Heart left ventricle (tissue), 16 donors: ENCODE results near the gene RAD50. TPM values are rescaled to one million over a fixed set of nuclear protein-coding genes. Genes with fewer than 3 reads are reported as not detected.

Experiments
- ATAC-seq, 4 donors: fragments of 200-7000 bp; cut with Tn5 transposase; one replicate each; pipeline ENCODE4 v1.9.1; 2020 to 2022; ENCODE audit warnings: moderate library complexity in 4 of 4, mild to moderate bottlenecking in 3 of 4, moderate number of reproducible peaks in 1 of 4
- DNase-seq, 5 donors: peaks; one replicate each; pipeline ENCODE4 v3.0.0-alpha.2; 2020
- H3K27ac ChIP-seq, 12 donors: fragments of 200-600 bp; sonication (generic) in 4 of 12; one replicate each; pipeline versions ENCODE4 v1.5.0 to v1.8.0; 2016 to 2022; ENCODE audit warnings: mild to moderate bottlenecking in 2 of 12
- H3K27me3 ChIP-seq, 9 donors: fragments of 200-600 bp; sonication (generic) in 2 of 9; one replicate each; pipeline versions ENCODE4 v1.5.1 to v1.8.0; 2016 to 2022; ENCODE audit warnings: mild to moderate bottlenecking in 3 of 9
- H3K36me3 ChIP-seq, 9 donors: fragments of 200-600 bp; sonication (generic) in 2 of 9; one replicate each; pipeline versions ENCODE4 v1.5.0 to v1.8.0; 2018 to 2022; ENCODE audit warnings: mild to moderate bottlenecking in 2 of 9
- H3K4me1 ChIP-seq, 12 donors: fragments of 200-600 bp; sonication (generic) in 4 of 12; one replicate each; pipeline versions ENCODE4 v1.5.0 to v1.8.0; 2016 to 2022; ENCODE audit warnings: mild to moderate bottlenecking in 3 of 12
- H3K4me3 ChIP-seq, 12 donors: fragments of 200-600 bp; sonication (generic) in 4 of 12; one replicate each; pipeline versions ENCODE4 v1.5.0 to v1.8.0; 2017 to 2022; ENCODE audit warnings: mild to moderate bottlenecking in 9 of 12, moderate library complexity in 4 of 12
- H3K9me3 ChIP-seq, 12 donors: fragments of 200-600 bp; sonication (generic) in 4 of 12; one replicate each; pipeline versions ENCODE4 v1.5.0 to v1.8.0; 2016 to 2022; ENCODE audit warnings: mild to moderate bottlenecking in 1 of 12
- CTCF ChIP-seq, 12 donors: fragments of 200-600 bp; sonication (generic) in 4 of 12; IDR thresholded peaks; one replicate each; pipeline versions ENCODE4 v1.5.0 to v1.8.0; 2018 to 2022; ENCODE audit warnings: antibody characterized with exemption in 12 of 12, mild to moderate bottlenecking in 5 of 12
- POLR2A ChIP-seq, 2 donors: fragments of 450-650 bp; IDR thresholded peaks; one replicate each; pipeline ENCODE4 v1.6.1; 2017; ENCODE audit warnings: antibody characterized with exemption in 2 of 2, mild to moderate bottlenecking in 2 of 2, moderate library complexity in 2 of 2
- WGBS, 4 donors: extraction: QIAGEN DNeasy Blood & Tissue Kit in 2 of 4; methylation state at CpG; one replicate each; pipeline versions ENCODE4 v1.1.5 to v1.1.7; 2013 to 2018; 5-methylcytosine and 5-hydroxymethylcytosine counted together
- intact Hi-C, 10 donors: fragments of 100-400 bp; cut with DNase I; formaldehyde crosslinking; loops; one replicate each; pipeline versions ENCODE4 v1.11.1 to v1.14.2; 2022
- polyA plus RNA-seq, 2 donors: library from polyadenylated mRNA; stranded (reverse); fragments of 200-250 nt; gene quantifications; one replicate each; pipeline ENCODE4 v1.2.3, GENCODE V29; 2013
- total RNA-seq, 9 donors: library from RNA; depleted of rRNA in 2 of 9; stranded (reverse); fragments of >200 nt in 2 of 9; fragmentation: NEBNext Ultra II Directional in 3 of 9; extraction: Animal tissue kit (Norgen Biotek cat#: 25700) in 3 of 9; gene quantifications; one replicate each; pipeline versions ENCODE4 v1.1.0 to v1.2.4, GENCODE V29; 2016 to 2023
- donor health status: ischemic (EF 13 %, LVEDD 7.1; RV severe dilation, severe dysfunction).
- donor health status: healthy with polysubstance abuse.
- donor health status: DM: no; HTN: yes; CAD: no.
- donor health status: DM: no; HTN: no; CAD: no.
- donor health status: ischemic (EF 25% LVEDD 6.9; RV normal size, moderate dysfunction).
- donor health status: ischemic (EF 25% LVEDD 5.7; RV mildly dilated, moderate dysfunction).
- donor health status: healthy.
- donor health status: DM: yes; HTN: yes; CAD: no.
- donor health status: ischemic (EF 35%, LVEDD 5.7; RV mildly dilated, moderate dysfunction).
- donor health status: nonischemic (EF 11% LVEDD 7.7; RV severe dilation, severe dysfunction).
- donor health status: DM: yes; HTN: yes; CAD: no.
- donor health status: PGD.
- donor health status: ischemic (EF 29% LVEDD 5.4; RV normal size, mild dysfunction).
- donor health status: nonischemic (EF 23%, LVEDD 6.1; RV moderate dilation, normal function).

RAD50 gene
- total and polyA plus RNA-seq, 11 donors = 9.3 to 41.8 (median 32.1) TPM

- Histone ChIP-seq H3K27ac (no peak overlapping the region), H3K4me3 (no peak overlapping the region), H3K36me3 (peaks cover 0 to 62% (median 44%) of the 10 kb centered on the region in 9 donors), H3K27me3 (no peaks in the 10 kb centered on the region), H3K4me1 (no peaks in the 10 kb centered on the region), H3K9me3 (no peaks in the 10 kb centered on the region)
- TF ChIP-seq CTCF (IDR thresholded peaks at IDR 0.05) (no peak), POLR2A (IDR thresholded peaks at IDR 0.05) (no peak)
- intact Hi-C loops = no loop called here
- no peak for DNase-seq
- 92 to 94% (median 93%) methylated on average over 4 of the region's 4 CpGs for WGBS, 4 donors
- no peak for ATAC-seq
Observed at GRCh38 chr5:132635873-132636272, 79.1 kb downstream of the RAD50 start.

GRCh38 chr5:132637241-132637640 is 80.5 kb downstream of the RAD50 start:
- DNase-seq (no peak), ATAC-seq (no peak)
- Histone ChIP-seq H3K27me3 (no peaks in the 10 kb centered on the region), H3K4me3 (no peak overlapping the region), H3K9me3 (no peaks in the 10 kb centered on the region), H3K36me3 (peaks cover 0 to 74% (median 56%) of the 10 kb centered on the region in 9 donors), H3K27ac (no peak overlapping the region), H3K4me1 (no peaks in the 10 kb centered on the region)
- no peak for TF ChIP-seq POLR2A (IDR thresholded peaks at IDR 0.05)
- no peak for TF ChIP-seq CTCF (IDR thresholded peaks at IDR 0.05)
- intact Hi-C loops = no loop called here
- 91 to 97% (median 92%) methylated on average over 4 of the region's 4 CpGs for WGBS, 4 donors

GRCh38 chr5:132639706-132640130 is 82.9 kb downstream of the RAD50 start:
- TF ChIP-seq CTCF (IDR thresholded peaks at IDR 0.05) = no peak
- TF ChIP-seq POLR2A (IDR thresholded peaks at IDR 0.05) = no peak
- no peaks in the 10 kb centered on the region for H3K4me1 ChIP-seq
- 87 to 93% (median 92%) methylated on average over 2 of the region's 2 CpGs for WGBS, 4 donors
- peaks cover 0 to 82% (median 67%) of the 10 kb centered on the region in 9 donors for H3K36me3 ChIP-seq
- intact Hi-C loops = no loop called here
- ATAC-seq (no peak), DNase-seq (no peak)
- no peak overlapping the region for H3K4me3 ChIP-seq
- H3K27me3 ChIP-seq = no peaks in the 10 kb centered on the region
- no peak overlapping the region for H3K27ac ChIP-seq
- no peaks in the 10 kb centered on the region for H3K9me3 ChIP-seq

GRCh38 chr5:132640613-132641012 is 83.8 kb downstream of the RAD50 start:
- no peak overlapping the region for H3K27ac ChIP-seq
- H3K27me3 ChIP-seq = no peaks in the 10 kb centered on the region
- H3K4me3 ChIP-seq = no peak overlapping the region
- TF ChIP-seq CTCF (IDR thresholded peaks at IDR 0.05) = no peak
- TF ChIP-seq POLR2A (IDR thresholded peaks at IDR 0.05) = no peak
- DNase-seq (no peak), ATAC-seq (no peak)
- peaks cover 0 to 82% (median 67%) of the 10 kb centered on the region in 9 donors for H3K36me3 ChIP-seq
- intact Hi-C loops = no loop called here
- no peaks in the 10 kb centered on the region for H3K9me3 ChIP-seq
- 89 to 99% (median 93%) methylated on average over 4 of the region's 4 CpGs for WGBS, 4 donors
- no peaks in the 10 kb centered on the region for H3K4me1 ChIP-seq
